NCI-H1930 (cell line): ENCODE results near the gene ANO6.

Experiments
- DNase-seq, 2 experiments: peaks; one replicate each; lab custom pipeline; 2025; lab: John Stamatoyannopoulos, UW

Gene ANO6

GRCh38 chr12:45279931-45280830 is 64.3 kb downstream of the ANO6 start:
- no peak for DNase-seq

- no peak for DNase-seq
These were observed 66.1 kb downstream of the ANO6 start for GRCh38 chr12:45281994-45282393.

- DNase-seq = no peak
These were observed 66.5 kb downstream of the ANO6 start for GRCh38 chr12:45282411-45282810.

- peak; percentile 74 to 84 for DNase-seq
These were observed 68.4 kb downstream of the ANO6 start for GRCh38 chr12:45284096-45284901.

GRCh38 chr12:45285717-45286116 is 69.8 kb downstream of the ANO6 start:
- no peak for DNase-seq

- DNase-seq = no peak
These were observed 70.7 kb downstream of the ANO6 start for GRCh38 chr12:45286621-45287020.

GRCh38 chr12:45289245-45290215 is 73.6 kb downstream of the ANO6 start:
- DNase-seq = no peak

- no peak for DNase-seq
These were observed 74.3 kb downstream of the ANO6 start for GRCh38 chr12:45290216-45290605.

GRCh38 chr12:45291518-45291917 is 75.6 kb downstream of the ANO6 start:
- DNase-seq = no peak

- no peak for DNase-seq
These were observed 76.7 kb downstream of the ANO6 start for GRCh38 chr12:45292486-45293195.

- no peak for DNase-seq
These were observed 79.0 kb downstream of the ANO6 start for GRCh38 chr12:45294906-45295305.

GRCh38 chr12:45296046-45296586 is 80.2 kb downstream of the ANO6 start:
- DNase-seq = no peak

GRCh38 chr12:45298047-45298446 is 82.2 kb downstream of the ANO6 start:
- DNase-seq = no peak

- no peak for DNase-seq
These were observed 83.1 kb downstream of the ANO6 start for GRCh38 chr12:45298721-45299692.

GRCh38 chr12:45302621-45303369 is 86.9 kb downstream of the ANO6 start:
- DNase-seq = peak; percentile 56 to 78

- DNase-seq = no peak
These were observed 88.0 kb downstream of the ANO6 start for GRCh38 chr12:45303945-45304344.

- DNase-seq = no peak
These were observed 88.8 kb downstream of the ANO6 start for GRCh38 chr12:45304514-45305178.

- DNase-seq = no peak
These were observed 90.0 kb downstream of the ANO6 start for GRCh38 chr12:45305907-45306306.
